Right lung (tissue), 5 donors: ENCODE results near the gene UMPS. TPM values are rescaled to one million over a fixed set of nuclear protein-coding genes. Genes with fewer than 3 reads are reported as not detected.
"Not testable (repeated sequence)": the region's sequence is repeated elsewhere in the genome, so short reads cannot be mapped to it uniquely, and the experiment has no call there.

Experiments used
- DNase-seq, 2 donors: peaks; one replicate each; pipeline ENCODE4 v3.0.0-alpha.2; 2013
- polyA plus RNA-seq, 5 donors: library from polyadenylated mRNA; unstranded; fragments of 120-200 nt; gene quantifications; one replicate each; pipeline versions ENCODE4 v1.2.1 to v1.2.3, GENCODE V29; 2013; ENCODE audit warnings: inconsistent platforms in 1 of 5, low replicate concordance in 1 of 5; ENCODE audit not compliant: insufficient read length in 5 of 5, insufficient read depth in 1 of 5

Gene UMPS
- polyA plus RNA-seq, 5 donors: 36.2 to 43.2 (median 40.4) TPM

GRCh38 chr3:124777762-124778470 lies 47.7 kb downstream of the UMPS start:
- no peak for DNase-seq

DNA sequence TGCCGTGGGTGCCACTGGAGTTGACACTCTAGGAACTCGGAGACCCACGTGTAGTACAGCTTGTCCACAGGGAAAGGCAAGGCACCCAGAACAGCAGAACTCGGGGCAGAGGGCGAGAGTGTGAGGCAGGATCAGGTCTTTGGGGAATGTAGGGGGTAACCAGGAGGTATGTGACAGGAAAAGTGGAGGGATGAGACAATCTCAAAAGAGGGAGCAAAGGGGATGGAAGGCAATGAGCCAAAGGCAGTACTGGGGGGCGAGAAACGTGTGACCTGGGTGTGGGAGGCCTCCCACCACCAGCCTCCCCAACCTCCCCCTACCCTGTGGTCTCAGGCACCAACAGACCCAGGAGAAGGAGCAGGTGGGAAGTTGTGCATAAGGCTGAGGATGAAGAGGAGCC lies 48.9 kb downstream of the UMPS start:
- DNase-seq: no peak

- no peak for DNase-seq
Measured at GRCh38 chr3:124779751-124780191, 49.5 kb downstream of the UMPS start.

DNA sequence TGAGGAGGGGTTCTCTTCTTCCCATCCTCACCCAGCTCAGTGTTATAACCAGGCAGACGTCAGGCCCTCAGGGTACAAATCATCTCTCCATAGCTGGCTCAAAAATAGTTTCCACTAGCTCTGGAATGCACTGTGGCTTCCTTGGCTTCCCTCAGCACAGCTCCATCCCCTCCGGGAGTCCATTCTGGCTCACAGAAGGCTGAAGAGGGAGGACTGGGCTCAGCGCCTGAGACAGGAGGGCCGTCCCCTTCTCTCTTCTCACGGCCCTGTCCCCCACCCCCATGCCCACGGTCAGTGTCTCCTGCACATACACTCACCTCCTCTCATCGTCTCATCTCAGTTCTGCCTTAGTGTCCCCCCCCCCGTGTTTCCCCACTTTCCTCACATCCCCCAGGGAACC lies 50.1 kb downstream of the UMPS start:
- DNase-seq: peak in 1 of 2 donors; percentile 71

GRCh38 chr3:124780761-124781475 lies 50.7 kb downstream of the UMPS start:
- peak; percentile 86 to 92 for DNase-seq

DNA sequence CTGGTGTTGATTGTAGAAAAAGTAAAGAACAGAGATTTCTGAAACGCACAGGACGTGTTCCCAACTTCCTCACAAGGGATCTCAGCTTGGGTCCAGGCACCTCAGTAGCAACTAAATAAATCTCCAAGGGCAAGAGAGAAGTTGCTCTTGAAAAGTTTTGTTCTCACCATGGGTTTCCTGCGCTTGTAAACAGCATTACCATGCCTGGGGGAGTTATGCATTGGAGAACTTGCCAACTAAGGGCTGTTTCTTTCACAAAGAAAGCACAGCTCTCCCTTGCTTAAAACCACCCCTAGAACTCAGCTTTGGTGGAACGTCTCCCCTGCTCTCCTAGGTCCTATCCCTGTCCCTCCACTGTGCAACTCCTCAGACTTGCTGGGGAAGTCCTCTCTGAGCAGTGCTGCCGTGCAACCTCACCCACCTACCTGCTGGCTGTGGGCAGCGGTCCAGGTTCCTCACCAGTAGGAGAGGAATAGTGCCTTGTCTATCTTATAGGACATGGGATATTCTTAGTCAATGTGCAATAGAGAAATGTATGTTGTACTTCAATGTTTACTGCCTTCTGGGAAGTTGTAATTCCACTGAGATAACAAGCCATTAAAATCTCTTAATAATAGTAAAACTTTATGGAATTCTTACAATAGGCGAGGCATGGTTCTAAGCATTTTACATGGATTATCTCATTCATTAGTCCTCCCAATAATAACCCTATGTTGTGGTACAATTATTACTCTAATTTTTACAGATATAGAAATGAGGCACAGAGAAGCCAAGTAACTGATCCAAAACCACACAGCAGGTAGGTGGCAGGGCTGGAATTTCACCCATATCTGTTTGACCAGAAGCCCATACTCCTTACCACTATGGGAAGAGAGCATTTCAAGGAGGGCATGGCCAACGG lies 51.5 kb downstream of the UMPS start:
- DNase-seq: no peak

GRCh38 chr3:124782377-124782712 lies 52.1 kb downstream of the UMPS start:
- DNase-seq: not testable (repeated sequence)

DNA sequence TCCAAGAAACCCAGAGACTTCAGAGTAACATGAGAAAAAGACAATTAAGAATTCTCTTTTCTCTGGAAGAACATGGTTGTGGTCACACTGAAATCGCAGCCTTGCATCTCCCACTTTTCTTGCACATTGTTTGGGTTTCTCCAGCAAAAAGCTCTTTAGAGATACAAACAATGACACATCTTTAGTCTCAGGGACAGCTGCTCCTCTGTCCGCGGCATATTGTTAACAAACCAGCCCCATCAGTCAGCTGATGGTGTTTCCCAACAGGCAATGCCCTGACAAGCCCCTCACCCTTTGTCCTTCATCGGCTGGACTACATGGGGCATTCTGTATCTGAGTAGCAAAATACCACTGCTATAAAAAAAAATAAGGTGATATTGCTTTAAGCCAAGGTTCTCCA lies 53.4 kb downstream of the UMPS start:
- no peak for DNase-seq

- no peak for DNase-seq
Measured at GRCh38 chr3:124784686-124785382, 54.6 kb downstream of the UMPS start.

GRCh38 chr3:124785973-124786372 lies 55.7 kb downstream of the UMPS start:
- no peak for DNase-seq

- no peak for DNase-seq
Measured at GRCh38 chr3:124786511-124787241, 56.4 kb downstream of the UMPS start.

- no peak for DNase-seq
Measured at GRCh38 chr3:124787476-124788195, 57.4 kb downstream of the UMPS start.

GRCh38 chr3:124788254-124788745 lies 58.0 kb downstream of the UMPS start:
- no peak for DNase-seq

- not testable (repeated sequence) for DNase-seq
Measured at GRCh38 chr3:124789103-124789502, 58.9 kb downstream of the UMPS start.

GRCh38 chr3:124791142-124791541 lies 60.9 kb downstream of the UMPS start:
- DNase-seq: no peak

- no peak for DNase-seq
Measured at GRCh38 chr3:124791639-124792151, 61.4 kb downstream of the UMPS start.

DNA sequence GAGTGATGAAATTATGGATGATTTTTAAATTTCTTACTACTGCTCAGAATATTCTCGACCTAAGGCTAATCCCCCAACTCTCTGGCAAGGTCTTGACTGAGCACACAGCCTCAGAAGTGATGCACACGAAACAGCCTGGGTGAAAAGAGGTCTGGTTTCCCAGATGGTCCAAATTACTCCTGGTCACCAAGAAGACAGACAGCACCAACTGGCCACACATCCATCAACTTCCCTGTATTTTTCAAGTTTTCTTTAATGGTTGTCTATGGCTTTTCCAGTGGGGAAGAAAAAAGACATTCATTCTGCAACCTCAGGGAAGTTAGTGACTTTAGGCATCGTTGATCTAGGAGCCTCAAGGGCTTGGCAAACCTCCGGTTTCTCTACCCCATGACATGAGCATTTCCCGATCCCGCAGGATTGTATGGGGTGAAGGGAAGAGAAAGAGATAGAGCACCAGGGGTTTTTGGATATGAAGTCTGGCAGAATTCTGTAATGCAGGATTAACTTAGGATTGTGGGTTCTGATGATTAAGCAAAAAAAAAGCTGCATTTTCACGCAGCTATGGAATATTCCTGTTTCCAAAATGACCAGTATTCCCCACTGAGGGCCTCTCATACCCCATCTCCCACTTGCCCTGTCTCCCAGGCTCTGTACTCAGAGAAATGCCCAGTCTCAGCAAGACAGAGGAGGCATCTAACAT lies 62.2 kb downstream of the UMPS start:
- DNase-seq: no peak

DNA sequence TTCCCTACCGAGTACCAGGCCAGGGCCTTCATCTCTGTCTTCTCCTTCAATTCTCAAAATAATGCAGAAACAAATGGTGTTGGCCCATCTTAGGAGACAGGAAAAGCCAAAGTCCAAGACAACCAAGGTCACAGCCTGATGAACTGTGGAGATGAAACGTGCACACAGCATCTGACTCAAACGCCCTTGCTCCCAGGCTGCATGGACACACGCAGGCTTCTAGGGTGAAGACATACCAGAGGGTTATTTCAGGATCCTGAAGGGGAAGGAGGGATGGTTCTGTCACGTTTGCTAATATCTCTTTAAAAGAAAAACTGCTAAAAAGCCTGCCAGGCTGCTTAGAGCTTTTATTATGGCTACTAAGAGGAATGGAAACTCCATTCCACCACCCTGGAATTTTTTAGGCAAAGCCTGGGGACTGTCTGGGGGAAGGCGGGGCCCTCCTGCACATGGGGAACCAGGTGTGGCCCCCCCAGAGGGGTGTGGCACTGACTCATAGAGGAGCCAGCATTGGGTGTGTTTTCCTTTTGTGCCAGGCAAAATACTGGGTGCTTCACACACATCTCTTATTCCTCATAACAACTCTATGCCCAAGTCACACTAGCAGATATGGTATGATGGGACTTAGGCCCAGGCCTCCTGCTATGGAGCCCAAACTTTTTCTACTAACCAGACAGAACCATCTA lies 62.9 kb downstream of the UMPS start:
- no peak for DNase-seq

DNA sequence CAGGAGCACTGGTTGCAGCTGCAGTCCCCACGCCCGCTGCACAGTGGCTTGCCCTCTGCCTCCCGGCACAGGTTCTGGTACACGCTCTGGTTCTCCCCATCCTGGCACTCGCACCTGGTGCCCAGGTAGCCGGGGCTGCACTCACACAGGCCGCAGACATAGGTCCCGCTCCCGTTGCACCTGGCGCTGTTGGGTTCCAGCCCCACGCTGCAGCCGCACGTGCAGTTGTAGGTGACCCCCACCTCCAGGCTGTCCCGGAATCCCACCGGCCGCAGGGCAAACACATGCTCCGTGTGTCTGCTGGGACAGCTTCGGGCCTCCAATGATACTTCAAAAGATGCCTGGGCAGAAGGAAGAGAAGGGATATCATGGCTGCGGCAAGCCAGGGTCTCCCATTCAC lies 66.2 kb downstream of the UMPS start:
- no peak for DNase-seq
